ENCODE data around the gene CLDN4.

- TF ChIP-seq SMC3 (IDR thresholded peaks at IDR 0.05; ENCODE audit: low read depth, low read length) (no peak), CTCF (IDR thresholded peaks at IDR 0.05) (no peak), RAD21 (IDR thresholded peaks at IDR 0.05; ENCODE audit: low read length) (no peak), EP300 (IDR thresholded peaks at IDR 0.05; ENCODE audit: borderline replicate concordance in 1 of 2, low read depth in 1 of 2, low read length in 1 of 2) (no peak)
These were observed 45.6 kb downstream of the CLDN4 start for GRCh38 chr7:73876361-73876760.
